Small intestine (tissue), 7 donors: ENCODE results near the gene WNK3. TPM values are rescaled to one million over a fixed set of nuclear protein-coding genes. Genes with fewer than 3 reads are reported as not detected.

ENCODE experiments used
- DNase-seq, 2 donors: peaks; one replicate each; pipeline versions ENCODE4 v3.0.0 to v3.0.0-alpha.2; 2013
- FAIRE-seq: peaks from 2 replicates; lab custom pipeline; 2012; peaks lifted over from hg19 to GRCh38; lab: Jason Lieb, UNC
- H3K27ac ChIP-seq, 3 donors: one replicate each; pipeline ENCODE4 v1.5.1; 2013; ENCODE audit warnings: low read length in 2 of 3, mild to moderate bottlenecking in 2 of 3, control low read depth in 1 of 3, inconsistent platforms in 1 of 3, low read depth in 1 of 3, moderate library complexity in 1 of 3
- H3K27me3 ChIP-seq, 3 donors: one replicate each; pipeline ENCODE4 v1.6.1; 2013; ENCODE audit warnings: low read length in 3 of 3, inconsistent platforms in 1 of 3; ENCODE audit not compliant: control insufficient read depth in 3 of 3, insufficient read depth in 3 of 3
- H3K36me3 ChIP-seq, 3 donors: one replicate each; pipeline ENCODE4 v1.6.1; 2013; ENCODE audit warnings: low read length in 3 of 3, inconsistent platforms in 1 of 3, low read depth in 1 of 3, mild to moderate bottlenecking in 1 of 3, moderate library complexity in 1 of 3; ENCODE audit not compliant: control insufficient read depth in 3 of 3, insufficient read depth in 2 of 3
- H3K4me1 ChIP-seq, 3 donors: one replicate each; pipeline ENCODE4 v1.6.1; 2013; ENCODE audit warnings: low read length in 2 of 3, inconsistent platforms in 1 of 3, low read depth in 1 of 3, mild to moderate bottlenecking in 1 of 3, moderate library complexity in 1 of 3; ENCODE audit not compliant: control insufficient read depth in 3 of 3, insufficient read depth in 2 of 3
- H3K4me3 ChIP-seq, 3 donors: one replicate each; pipeline ENCODE4 v1.5.1; 2013; ENCODE audit warnings: low read length in 3 of 3, control low read depth in 1 of 3, inconsistent platforms in 1 of 3, low read depth in 1 of 3, mild to moderate bottlenecking in 1 of 3, moderate library complexity in 1 of 3
- H3K9me3 ChIP-seq, 2 donors: one replicate each; pipeline ENCODE4 v1.6.1; 2013; ENCODE audit warnings: low read depth in 1 of 2, low read length in 1 of 2; ENCODE audit not compliant: control insufficient read depth in 2 of 2, insufficient read depth in 1 of 2
- WGBS, 3 donors: extraction: QIAGEN DNeasy Blood & Tissue Kit; methylation state at CpG; one replicate each; pipeline ENCODE4 v1.1.7; 2013; 5-methylcytosine and 5-hydroxymethylcytosine counted together
- polyA plus RNA-seq, 4 donors: library from polyadenylated mRNA; stranded (reverse) in 3 of 4; unstranded in 1 of 4; fragments of 200-250 nt in 3 of 4; fragments of 120-200 nt in 1 of 4; gene quantifications; one replicate each; pipeline versions ENCODE4 v1.2.1 to v1.2.3, GENCODE V29; 2013
- donor health status: healthy with polysubstance abuse.
- donor health status: control.
- donor health status: control.
- donor health status: Bipolar disorder and iron deficiency.
- donor health status: healthy.

Gene WNK3
- polyA plus RNA-seq, 4 donors: 0.13 to 1.1 (median 0.67) TPM; not detected in 1

- Histone ChIP-seq H3K4me1 (no peaks in the 10 kb centered on the region), H3K27ac (no peak overlapping the region), H3K27me3 (no peaks in the 10 kb centered on the region), H3K36me3 (peaks cover 0 to 4% (median 0%) of the 10 kb centered on the region in 3 donors), H3K9me3 (no peaks in the 10 kb centered on the region), H3K4me3 (no peak overlapping the region)
- FAIRE-seq (no peak), DNase-seq (no peak)
- 68 to 88% (median 81%) methylated on average over 4 of the region's 4 CpGs for WGBS, 3 donors
Measured at GRCh38 chrX:54171527-54172250, 186.2 kb downstream of the WNK3 start.

GRCh38 chrX:54171091-54171490, 186.8 kb downstream of the WNK3 start:
- FAIRE-seq: no peak
- Histone ChIP-seq H3K4me3 (no peak overlapping the region), H3K4me1 (no peaks in the 10 kb centered on the region), H3K36me3 (peaks cover 0 to 4% (median 0%) of the 10 kb centered on the region in 3 donors), H3K27ac (no peak overlapping the region), H3K9me3 (no peaks in the 10 kb centered on the region), H3K27me3 (no peaks in the 10 kb centered on the region)
- DNase-seq: no peak

GRCh38 chrX:54166915-54167314, 190.9 kb downstream of the WNK3 start:
- WGBS, 3 donors: 33 to 47% (median 42%) methylated on average over 4 of the region's 4 CpGs
- Histone ChIP-seq H3K9me3 (no peaks in the 10 kb centered on the region), H3K4me3 (no peak overlapping the region), H3K4me1 (no peaks in the 10 kb centered on the region), H3K27me3 (no peaks in the 10 kb centered on the region), H3K36me3 (no peaks in the 10 kb centered on the region), H3K27ac (no peak overlapping the region)
- DNase-seq: no peak
- no peak for FAIRE-seq

- H3K27me3 ChIP-seq: no peaks in the 10 kb centered on the region
- no peak for FAIRE-seq
- H3K4me3 ChIP-seq: no peak overlapping the region
- no peaks in the 10 kb centered on the region for H3K4me1 ChIP-seq
- no peak overlapping the region for H3K27ac ChIP-seq
- H3K36me3 ChIP-seq: no peaks in the 10 kb centered on the region
- no peak for DNase-seq
- no peaks in the 10 kb centered on the region for H3K9me3 ChIP-seq
Measured at GRCh38 chrX:54157561-54157960, 200.3 kb downstream of the WNK3 start.

Other genes with a start within 250 kb of the WNK3 start
- gene FAM120C, start 174.8 kb downstream of the WNK3 start, polyA plus RNA-seq: 1 to 10 TPM in 3 of 4 donors, under 1 TPM in 1; 0.54 to 5.5 (median 1.6) TPM
- gene TSR2, start 82.4 kb upstream of the WNK3 start, polyA plus RNA-seq: 10 to 100 TPM; 28.4 to 49.9 (median 39.9) TPM
- gene FGD1, start 138.2 kb upstream of the WNK3 start, polyA plus RNA-seq: 1 to 10 TPM in 2 of 4 donors, under 1 TPM in 2; 0.81 to 7.7 (median 1.9) TPM
- 10 to 100 TPM in 2 of 4 donors, 1 to 10 TPM in 2; 4.3 to 15.2 (median 9.1) TPM for gene GNL3L, start 172.2 kb upstream of the WNK3 start, polyA plus RNA-seq